ENCODE measurements around the gene GLRA2.

- TF ChIP-seq CTCF (IDR thresholded peaks at IDR 0.05) (no peak), POLR2AphosphoS5 (IDR thresholded peaks at IDR 0.05) (no peak), POLR2A (IDR thresholded peaks at IDR 0.05) (no peak)
Observed at GRCh38 chrX:14698790-14699189, 169.5 kb downstream of the GLRA2 start.

Measured in suprapubic skin (tissue), 4 donors.